HG03025 (cell line): ENCODE data around the gene CEP131.

Source experiments
- ATAC-seq: cut with Tn5 transposase; IDR thresholded peaks from one replicate; pipeline ENCODE4 v1.9.1; 2021; ENCODE audit warnings: mild to moderate bottlenecking, moderate library complexity; ENCODE audit not compliant: unreplicated experiment, low FRiP score

The CEP131 gene

GRCh38 chr17:81240761-81241160 lies 18.0 kb upstream of the CEP131 start:
- ATAC-seq, result no peak

- ATAC-seq, result no peak
These were observed 17.2 kb upstream of the CEP131 start for GRCh38 chr17:81239714-81240555.

GRCh38 chr17:81238815-81239713 lies 16.3 kb upstream of the CEP131 start, which contains the start of the genes NDUFAF8 and TEPSIN:
NDUFAF8 (plus strand) TSS chr17:81239318; CDS start chr17:81239364, 46 bp downstream.
TEPSIN (minus strand) TSS chr17:81239055; CDS start chr17:81239033, 22 bp downstream.
- peak; percentile 78 for ATAC-seq

GRCh38 chr17:81238490-81238814 lies 15.7 kb upstream of the CEP131 start:
- peak; percentile 2 for ATAC-seq

- ATAC-seq, result no peak
These were observed 15.1 kb upstream of the CEP131 start for GRCh38 chr17:81237591-81238489.

GRCh38 chr17:81236784-81237183 lies 14.0 kb upstream of the CEP131 start:
- no peak for ATAC-seq

GRCh38 chr17:81235822-81236740 lies 13.3 kb upstream of the CEP131 start:
- no peak for ATAC-seq

GRCh38 chr17:81234940-81235821 lies 12.4 kb upstream of the CEP131 start:
- ATAC-seq, result no peak

- ATAC-seq, result no peak
These were observed 11.7 kb upstream of the CEP131 start for GRCh38 chr17:81234506-81234855.

GRCh38 chr17:81233811-81234505 lies 11.2 kb upstream of the CEP131 start:
- ATAC-seq, result no peak

GRCh38 chr17:81233316-81233715 lies 10.6 kb upstream of the CEP131 start:
- no peak for ATAC-seq

GRCh38 chr17:81232616-81233241 lies 10.0 kb upstream of the CEP131 start:
- ATAC-seq, result no peak

- ATAC-seq, result no peak
These were observed 9.2 kb upstream of the CEP131 start for GRCh38 chr17:81231766-81232581.

- no peak for ATAC-seq
These were observed 8.4 kb upstream of the CEP131 start for GRCh38 chr17:81231121-81231645.

GRCh38 chr17:81230043-81230820 lies 7.5 kb upstream of the CEP131 start:
- no peak for ATAC-seq

GRCh38 chr17:81229666-81229920 lies 6.8 kb upstream of the CEP131 start:
- no peak for ATAC-seq
